Muscle of leg (tissue), 11 donors: ENCODE measurements around the gene BRPF1. TPM values are rescaled to one million over a fixed set of nuclear protein-coding genes. Genes with fewer than 3 reads are reported as not detected.
A peak's percentile ranks its signal among the peaks of the same experiment; 100 is the strongest.

Experiments
- DNase-seq: peaks from one replicate; pipeline ENCODE4 v3.0.0; 2013
- H3K27ac ChIP-seq: one replicate; pipeline ENCODE4 v1.5.1; 2013; ENCODE audit warnings: mild to moderate bottlenecking, low read length, control low read depth
- H3K27me3 ChIP-seq: one replicate; pipeline ENCODE4 v1.6.1; 2013; ENCODE audit warnings: low read length; ENCODE audit not compliant: control insufficient read depth, insufficient read depth
- H3K36me3 ChIP-seq: one replicate; pipeline ENCODE4 v1.6.1; 2013; ENCODE audit warnings: low read length; ENCODE audit not compliant: control insufficient read depth, insufficient read depth
- H3K4me1 ChIP-seq: one replicate; pipeline ENCODE4 v1.6.1; 2013; ENCODE audit warnings: low read length; ENCODE audit not compliant: control insufficient read depth, insufficient read depth
- H3K4me3 ChIP-seq: one replicate; pipeline ENCODE4 v1.5.1; 2013; ENCODE audit warnings: low read length, control low read depth
- H3K9me3 ChIP-seq: replicated peaks from 2 replicates; pipeline ENCODE4 v1.6.1; 2013; ENCODE audit warnings: low read depth, low read length; ENCODE audit not compliant: control insufficient read depth
- WGBS: methylation state at CpG from one replicate; pipeline ENCODE4 v1.1.5; 2013; ENCODE audit warnings: missing lambda C conversion rate; ENCODE audit not compliant: insufficient coverage; 5-methylcytosine and 5-hydroxymethylcytosine counted together
- polyA plus RNA-seq, 8 donors: library from polyadenylated mRNA; unstranded; fragments of 120-200 nt; gene quantifications; one replicate each; pipeline versions ENCODE4 v1.2.1 to v1.2.3, GENCODE V29; 2013; ENCODE audit warnings: inconsistent platforms in 1 of 8, low replicate concordance in 1 of 8; ENCODE audit not compliant: insufficient read length in 8 of 8, insufficient read depth in 1 of 8
- total RNA-seq: library from RNA; stranded (reverse); fragments of 120-200 nt; gene quantifications from one replicate; pipeline ENCODE4 v1.2.4, GENCODE V29; 2013

Gene BRPF1
- total and polyA plus RNA-seq, 9 donors: 11.6 to 17.1 (median 13.9) TPM

DNA sequence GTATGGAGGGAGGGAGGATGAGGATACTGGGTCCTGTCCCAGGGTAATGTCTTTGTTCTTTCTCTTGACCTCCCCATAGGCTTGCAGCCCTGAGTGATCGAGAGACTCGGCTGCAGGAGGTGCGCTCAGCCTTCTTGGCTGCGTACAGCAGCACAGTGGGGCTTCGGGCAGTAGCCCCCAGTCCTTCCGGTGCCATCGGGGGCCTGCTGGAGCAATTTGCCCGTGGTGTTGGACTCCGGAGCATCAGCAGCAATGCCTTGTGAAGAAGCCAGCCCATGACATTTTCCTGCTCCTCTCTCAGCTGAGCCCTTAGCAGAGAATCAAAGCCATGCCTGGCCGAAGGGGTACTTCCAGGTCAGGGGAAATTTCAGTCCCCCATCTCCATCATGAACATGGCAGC, 29.8 kb upstream of the BRPF1 start:
- no peak overlapping the region for H3K27ac ChIP-seq
- peaks cover 12% of the 10 kb centered on the region for H3K4me1 ChIP-seq
- DNase-seq: no peak
- no peak overlapping the region for H3K4me3 ChIP-seq
- peaks cover 20% of the 10 kb centered on the region for H3K27me3 ChIP-seq
- H3K9me3 ChIP-seq: no peaks in the 10 kb centered on the region
- H3K36me3 ChIP-seq: peaks cover 46% of the 10 kb centered on the region
- WGBS: 97% methylated on average over 10 of the region's 10 CpGs

DNA sequence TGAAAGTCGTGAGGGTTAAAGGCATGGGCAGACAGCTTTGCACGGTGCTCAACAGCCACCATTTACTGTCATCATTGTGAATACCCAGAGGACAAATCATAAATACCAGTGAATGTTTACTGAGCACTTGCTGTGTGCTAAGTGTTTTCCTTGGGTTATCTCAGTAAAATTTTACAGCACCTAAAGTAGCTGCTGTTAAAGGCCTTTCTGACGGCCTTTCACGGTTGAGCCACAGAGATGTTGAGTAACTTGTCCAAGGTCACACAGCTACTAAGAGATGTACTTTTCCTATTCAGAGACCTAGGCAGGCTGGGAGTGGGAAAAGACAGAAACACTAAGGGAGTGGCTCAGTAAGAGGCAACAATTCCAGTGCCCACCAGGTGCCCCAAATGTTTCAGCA, 28.3 kb upstream of the BRPF1 start:
- WGBS: 100% methylated on average over 1 of the region's 4 CpGs
- peaks cover 20% of the 10 kb centered on the region for H3K27me3 ChIP-seq

DNA sequence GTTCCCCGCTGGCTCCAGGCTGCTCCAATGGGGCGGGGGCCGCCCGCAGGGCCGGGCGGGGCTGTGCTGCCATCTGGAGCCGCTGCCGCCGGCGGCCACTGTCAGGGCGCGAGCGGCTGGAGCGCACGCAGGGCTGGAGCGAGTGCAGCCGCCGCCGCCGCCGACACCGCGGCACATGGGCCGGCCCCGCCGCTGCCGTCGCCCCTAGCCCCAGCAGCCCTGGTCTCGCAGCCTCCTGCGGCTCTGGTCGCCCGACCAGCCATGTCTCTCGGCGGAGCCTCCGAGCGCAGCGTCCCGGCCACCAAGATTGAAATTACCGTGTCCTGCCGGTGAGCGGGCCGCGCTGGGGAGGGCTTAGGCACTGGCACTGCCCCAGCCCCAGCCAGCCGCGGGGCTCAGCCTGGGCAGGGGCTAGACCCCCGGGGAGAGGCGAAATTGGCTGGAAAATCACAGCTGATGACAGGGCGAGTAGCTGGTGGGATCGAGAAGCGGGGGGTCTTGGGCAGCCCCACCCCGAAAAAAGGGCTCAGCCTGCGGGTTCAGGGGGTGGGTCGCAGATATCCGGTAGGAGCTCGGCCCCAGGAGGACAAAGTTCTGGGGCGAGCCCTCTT, 27.7 kb upstream of the BRPF1 start, which contains the start of gene CPNE9:
Gene CPNE9 (plus strand): TSS at position 98 of the 611 bp plus-strand sequence. CDS start 164 bp downstream, at position 262.
- peaks cover 12% of the 10 kb centered on the region for H3K4me1 ChIP-seq
- H3K36me3 ChIP-seq: peaks cover 27% of the 10 kb centered on the region
- WGBS: 2% methylated on average over 55 of the region's 56 CpGs
- no peak within 1 kb of the TSS for H3K4me3 ChIP-seq
- H3K27me3 ChIP-seq: peaks cover 20% of the 10 kb centered on the region
- DNase-seq: no peak
- no peaks in the 10 kb centered on the region for H3K9me3 ChIP-seq
- H3K27ac ChIP-seq: no peak within 1 kb of the TSS

More for the DNA sequence above, 28.3 kb upstream of the BRPF1 start:
- DNase-seq: no peak
- H3K4me1 ChIP-seq: peaks cover 12% of the 10 kb centered on the region
- no peaks in the 10 kb centered on the region for H3K9me3 ChIP-seq
- H3K4me3 ChIP-seq: no peak overlapping the region
- peaks cover 30% of the 10 kb centered on the region for H3K36me3 ChIP-seq
- H3K27ac ChIP-seq: no peak overlapping the region

DNA sequence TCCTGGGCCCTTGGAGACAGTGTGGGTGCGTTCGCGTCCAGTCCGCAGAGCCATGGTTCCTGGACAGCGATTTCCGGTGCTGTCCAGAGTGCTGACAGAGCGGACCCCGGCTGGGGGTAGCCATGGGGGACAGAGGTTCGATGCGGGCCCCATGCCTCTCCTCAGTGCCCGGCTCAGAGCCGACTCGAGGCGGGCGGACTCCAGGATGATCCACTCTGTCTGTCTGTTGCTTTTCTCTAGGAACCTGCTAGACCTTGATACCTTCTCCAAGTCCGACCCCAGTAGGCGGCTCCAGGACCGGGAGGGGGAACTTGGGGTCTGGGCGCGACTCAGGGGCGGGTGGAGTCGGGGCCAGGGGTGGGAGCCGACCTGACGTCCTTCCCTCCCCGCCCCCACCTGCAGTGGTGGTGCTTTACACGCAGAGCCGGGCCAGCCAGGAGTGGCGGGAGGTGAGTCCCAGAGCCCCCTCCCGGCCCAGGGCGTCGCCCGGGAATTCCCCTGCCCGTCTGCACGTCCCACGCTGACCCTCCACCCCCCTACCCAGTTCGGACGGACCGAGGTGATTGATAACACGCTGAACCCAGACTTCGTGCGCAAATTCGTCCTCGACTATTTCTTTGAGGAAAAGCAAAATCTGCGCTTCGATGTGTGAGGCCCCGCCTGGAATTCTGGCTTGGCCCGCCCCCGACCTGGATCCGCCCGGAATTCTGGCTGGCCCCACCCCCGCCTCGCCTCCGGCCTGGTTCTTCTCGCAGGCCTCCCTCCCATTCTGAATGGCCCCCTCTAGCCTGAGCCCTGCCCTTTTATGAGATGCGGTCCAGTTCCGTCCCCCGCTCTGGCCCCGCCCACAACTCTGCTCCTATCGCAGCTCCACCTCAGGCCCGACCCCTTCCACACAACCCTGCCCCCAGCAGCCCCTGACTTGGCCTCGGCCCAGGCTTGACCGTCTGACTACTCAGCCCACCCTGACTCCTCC, 26.9 kb upstream of the BRPF1 start:
- DNase-seq: peak; percentile 48
- Histone ChIP-seq H3K27ac (no peak overlapping the region), H3K4me1 (peaks cover 12% of the 10 kb centered on the region), H3K36me3 (peaks cover 21% of the 10 kb centered on the region), H3K9me3 (no peaks in the 10 kb centered on the region), H3K4me3 (no peak overlapping the region), H3K27me3 (peaks cover 20% of the 10 kb centered on the region)
- WGBS: 0% methylated on average over 53 of the region's 62 CpGs

DNA sequence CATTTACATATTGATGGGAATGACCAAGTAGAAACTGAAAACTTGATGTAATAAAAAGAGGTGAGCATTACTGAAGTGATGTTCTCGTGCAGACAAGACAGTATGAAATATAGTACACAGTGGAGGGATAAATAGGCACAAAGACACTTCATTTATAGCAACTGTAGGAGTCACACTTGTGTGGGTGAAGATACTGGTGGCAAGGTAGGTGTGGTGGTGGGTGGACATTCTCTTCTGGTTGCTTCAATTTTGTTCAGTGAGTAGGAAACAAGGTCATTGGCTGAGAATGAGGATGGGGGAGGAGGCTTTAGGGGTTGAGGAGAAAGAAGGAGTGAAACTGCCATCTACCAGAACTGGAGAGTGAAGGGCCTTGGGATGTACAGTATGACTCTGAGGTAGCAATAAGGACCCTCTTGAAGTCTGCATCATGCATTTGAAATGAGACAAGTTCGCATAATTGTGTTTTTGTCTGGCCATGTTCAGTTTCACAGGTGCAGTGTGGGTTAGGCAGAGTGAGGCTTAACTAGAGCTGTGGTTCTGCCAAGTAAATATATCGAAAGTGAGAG, 21.3 kb upstream of the BRPF1 start:
- 84% methylated on average over 3 of the region's 3 CpGs for WGBS
- no peak for DNase-seq
- no peaks in the 10 kb centered on the region for H3K4me1 ChIP-seq
- H3K27me3 ChIP-seq: peaks cover 7% of the 10 kb centered on the region
- no peaks in the 10 kb centered on the region for H3K36me3 ChIP-seq
- no peak overlapping the region for H3K4me3 ChIP-seq
- no peaks in the 10 kb centered on the region for H3K9me3 ChIP-seq
- no peak overlapping the region for H3K27ac ChIP-seq

DNA sequence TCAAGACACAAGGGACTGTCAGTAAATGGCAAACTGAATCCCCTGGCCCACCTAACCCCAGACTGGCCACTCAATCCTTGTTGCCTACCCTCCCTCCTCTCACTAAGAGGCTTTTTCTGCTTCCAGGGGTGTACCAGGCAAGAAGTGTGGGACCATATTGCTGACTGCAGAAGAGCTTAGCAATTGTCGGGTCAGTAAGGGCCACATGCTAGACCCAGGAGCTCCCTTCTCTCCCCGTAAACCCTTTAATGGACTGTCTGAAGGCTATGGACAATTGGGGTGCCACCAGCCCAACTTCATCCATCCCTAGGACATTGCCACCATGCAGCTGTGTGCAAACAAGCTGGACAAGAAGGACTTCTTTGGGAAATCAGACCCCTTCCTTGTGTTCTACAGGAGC, 19.1 kb upstream of the BRPF1 start:
- WGBS: 92% methylated on average over 2 of the region's 2 CpGs
- Histone ChIP-seq H3K4me1 (no peaks in the 10 kb centered on the region), H3K9me3 (no peaks in the 10 kb centered on the region), H3K4me3 (no peak overlapping the region), H3K36me3 (no peaks in the 10 kb centered on the region), H3K27me3 (no peaks in the 10 kb centered on the region), H3K27ac (no peak overlapping the region)
- no peak for DNase-seq

DNA sequence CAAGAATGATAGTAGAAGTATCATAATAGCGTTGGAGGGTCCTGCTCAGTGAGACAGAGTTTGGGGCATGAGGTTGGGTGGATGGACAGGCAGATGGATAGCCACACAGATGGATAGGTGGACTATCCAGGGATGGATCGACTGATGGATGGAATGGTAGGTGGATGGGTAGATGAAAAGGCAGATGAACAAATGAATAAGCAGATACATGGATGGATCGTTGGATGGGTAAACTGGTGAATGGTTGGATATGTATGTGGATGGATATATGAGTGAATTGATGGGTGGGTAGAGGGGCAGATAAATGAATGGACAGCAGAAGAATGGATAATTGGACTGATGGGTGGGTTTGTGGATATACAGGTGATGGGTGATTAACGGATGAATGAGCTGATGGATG, 18.4 kb upstream of the BRPF1 start:
- whole genome bisulfite sequencing: 81% methylated on average over 4 of the region's 4 CpGs
- Histone ChIP-seq H3K4me3 (no peak overlapping the region), H3K9me3 (no peaks in the 10 kb centered on the region), H3K27me3 (no peaks in the 10 kb centered on the region), H3K27ac (no peak overlapping the region), H3K4me1 (no peaks in the 10 kb centered on the region), H3K36me3 (no peaks in the 10 kb centered on the region)
- no peak for DNase-seq

DNA sequence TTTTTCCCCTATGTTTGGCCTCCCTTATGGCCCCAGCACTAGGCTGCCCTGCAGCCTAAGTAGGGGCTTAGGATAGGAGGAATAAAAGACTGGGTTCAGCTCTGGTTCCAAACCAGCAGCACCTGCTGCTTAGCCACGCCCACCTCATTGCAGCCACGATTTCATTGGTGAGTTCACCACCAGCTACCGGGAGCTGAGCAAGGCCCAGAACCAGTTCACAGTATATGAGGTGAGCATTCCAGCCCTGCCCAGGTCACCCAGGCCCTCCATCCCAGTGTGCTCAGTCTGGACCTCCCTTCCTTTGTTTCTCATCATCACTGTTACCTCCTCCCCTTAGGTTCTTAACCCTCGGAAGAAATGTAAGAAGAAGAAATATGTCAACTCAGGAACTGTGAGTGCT, 16.4 kb upstream of the BRPF1 start:
- no peaks in the 10 kb centered on the region for H3K4me1 ChIP-seq
- H3K4me3 ChIP-seq: no peak overlapping the region
- no peak for DNase-seq
- H3K9me3 ChIP-seq: no peaks in the 10 kb centered on the region
- H3K27me3 ChIP-seq: no peaks in the 10 kb centered on the region
- 0% methylated on average over 3 of the region's 4 CpGs for WGBS
- no peaks in the 10 kb centered on the region for H3K36me3 ChIP-seq
- no peak overlapping the region for H3K27ac ChIP-seq

DNA sequence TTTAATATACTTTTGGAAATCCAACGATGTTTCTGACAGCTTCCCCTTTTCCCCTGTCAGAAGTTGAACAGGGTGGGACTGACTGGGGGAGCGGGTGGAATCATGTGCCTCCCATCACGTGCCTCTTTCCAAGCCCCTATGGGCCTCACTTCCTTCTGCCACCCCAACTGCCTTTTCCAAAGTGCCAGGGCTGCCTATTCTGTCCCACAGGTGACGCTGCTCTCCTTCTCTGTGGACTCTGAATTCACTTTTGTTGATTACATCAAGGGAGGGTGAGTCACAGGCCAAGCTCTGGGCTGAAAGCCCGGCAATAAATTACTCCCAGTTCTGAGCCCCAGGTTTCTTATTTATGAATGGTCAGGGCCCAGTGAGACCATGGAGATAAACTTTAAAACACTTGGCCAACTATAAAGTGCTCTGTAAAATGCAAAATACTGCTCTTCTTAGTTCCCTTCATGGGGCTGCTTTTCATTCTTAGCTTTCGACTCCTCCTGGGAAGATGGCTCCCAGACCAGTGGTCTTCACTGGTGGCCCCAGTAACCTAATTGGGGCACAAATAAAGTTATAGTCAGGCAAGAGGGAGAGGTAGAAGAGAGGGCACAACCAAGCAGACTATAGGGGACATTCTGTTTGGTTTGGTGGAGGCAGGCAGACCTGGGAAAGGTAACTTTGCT, 15.6 kb upstream of the BRPF1 start:
- H3K4me1 ChIP-seq: no peaks in the 10 kb centered on the region
- no peaks in the 10 kb centered on the region for H3K36me3 ChIP-seq
- H3K27me3 ChIP-seq: no peaks in the 10 kb centered on the region
- 52% methylated on average over 3 of the region's 6 CpGs for WGBS
- H3K9me3 ChIP-seq: no peaks in the 10 kb centered on the region
- DNase-seq: peak; percentile 82
- no peak overlapping the region for H3K27ac ChIP-seq
- no peak overlapping the region for H3K4me3 ChIP-seq
